Stimulated activated naive CD8-positive, alpha-beta T cell treated with anti-CD3 and anti-CD28 coated beads, Interleukin-15, Interleukin-2, amounts not matched to agents 100 ng/mL and 50 ng/mL, for 24 hours (primary cell): ENCODE results near the gene RBX1.

ENCODE experiments used
- H3K27ac Mint-ChIP-seq: one replicate; pipeline ENCODE4 v1.8.0; 2021; ENCODE audit warnings: mild to moderate bottlenecking, mixed read lengths
- H3K27me3 Mint-ChIP-seq: one replicate; pipeline ENCODE4 v1.8.0; 2021; ENCODE audit warnings: mixed read lengths
- H3K36me3 Mint-ChIP-seq: one replicate; pipeline ENCODE4 v1.8.0; 2021; ENCODE audit warnings: low read depth, mixed read lengths
- H3K4me1 Mint-ChIP-seq: one replicate; pipeline ENCODE4 v1.8.0; 2021; ENCODE audit warnings: low read depth, mixed read lengths
- H3K4me3 Mint-ChIP-seq: one replicate; pipeline ENCODE4 v1.8.0; 2021; ENCODE audit warnings: mild to moderate bottlenecking, mixed read lengths
- H3K9me3 Mint-ChIP-seq: one replicate; pipeline ENCODE4 v1.8.0; 2021; ENCODE audit warnings: mixed read lengths

The RBX1 gene

DNA sequence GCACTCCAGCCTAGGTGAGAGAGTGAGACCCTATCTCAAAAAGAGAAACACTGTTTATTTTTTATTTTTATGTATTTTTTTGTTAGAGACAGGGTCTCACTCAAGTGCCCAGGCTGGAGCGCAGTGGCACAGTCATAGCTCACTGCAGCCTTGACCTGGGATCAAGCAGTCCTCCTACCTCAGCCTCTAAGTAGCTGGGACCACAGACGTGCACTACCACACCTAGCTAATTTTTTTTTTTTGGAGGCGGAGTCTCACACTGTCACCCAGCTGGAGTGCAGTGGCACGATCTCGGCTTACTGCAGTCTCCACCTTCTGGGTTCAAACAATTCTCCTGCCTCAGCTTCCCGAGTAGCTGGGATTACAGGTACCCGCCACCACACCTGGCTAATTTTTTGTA, 6.4 kb downstream of the RBX1 start:
- H3K4me1 Mint-ChIP-seq, result peaks cover 25% of the 10 kb centered on the region
- H3K27me3 Mint-ChIP-seq, result no peaks in the 10 kb centered on the region
- no peak overlapping the region for H3K4me3 Mint-ChIP-seq
- no peak overlapping the region for H3K27ac Mint-ChIP-seq
- peaks cover 45% of the 10 kb centered on the region for H3K36me3 Mint-ChIP-seq
- H3K9me3 Mint-ChIP-seq, result no peaks in the 10 kb centered on the region

DNA sequence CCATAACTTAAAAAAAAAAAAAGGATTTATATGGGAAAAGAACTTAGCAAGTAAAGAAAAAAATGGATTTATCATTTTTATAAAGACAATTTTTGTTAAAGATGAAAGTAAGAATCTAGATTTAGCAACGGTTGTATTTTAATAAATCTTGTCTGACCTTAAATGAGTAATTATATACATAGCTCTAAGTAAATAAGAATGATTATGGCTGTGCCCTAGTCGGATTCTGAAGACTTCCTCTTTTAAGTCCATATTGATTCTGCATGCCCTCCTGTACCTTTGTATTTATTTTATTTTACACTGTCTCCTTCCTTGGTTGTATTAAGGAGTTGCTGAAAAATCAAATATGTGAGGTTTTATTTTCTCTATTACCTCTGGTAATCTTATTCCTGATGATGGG, 7.1 kb downstream of the RBX1 start:
- Mint-ChIP-seq H3K27me3 (no peaks in the 10 kb centered on the region), H3K9me3 (no peaks in the 10 kb centered on the region), H3K4me3 (no peak overlapping the region), H3K27ac (no peak overlapping the region), H3K4me1 (peaks cover 18% of the 10 kb centered on the region), H3K36me3 (peaks cover 44% of the 10 kb centered on the region)

DNA sequence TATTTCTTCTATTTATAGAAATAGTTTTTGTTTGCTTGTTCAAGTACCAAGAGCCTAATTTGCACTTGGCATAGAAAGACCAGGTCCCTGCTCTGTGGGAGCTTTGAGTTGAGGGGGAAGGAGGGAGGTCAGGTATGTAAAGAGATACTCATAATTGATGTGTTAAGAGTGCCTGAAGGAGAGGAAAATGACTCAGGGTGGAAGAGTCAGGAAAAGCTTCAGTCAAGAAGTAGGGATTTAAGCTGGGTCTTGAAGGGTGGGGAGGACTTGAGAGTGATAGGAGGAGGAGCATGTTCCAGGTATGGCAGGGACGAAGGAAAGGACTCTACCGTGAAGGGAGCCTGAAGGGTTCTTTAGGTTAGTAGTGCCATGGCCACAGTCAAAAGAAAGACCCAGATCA, 9.0 kb downstream of the RBX1 start:
- H3K27me3 Mint-ChIP-seq, result no peaks in the 10 kb centered on the region
- H3K4me3 Mint-ChIP-seq, result no peak overlapping the region
- no peaks in the 10 kb centered on the region for H3K9me3 Mint-ChIP-seq

DNA sequence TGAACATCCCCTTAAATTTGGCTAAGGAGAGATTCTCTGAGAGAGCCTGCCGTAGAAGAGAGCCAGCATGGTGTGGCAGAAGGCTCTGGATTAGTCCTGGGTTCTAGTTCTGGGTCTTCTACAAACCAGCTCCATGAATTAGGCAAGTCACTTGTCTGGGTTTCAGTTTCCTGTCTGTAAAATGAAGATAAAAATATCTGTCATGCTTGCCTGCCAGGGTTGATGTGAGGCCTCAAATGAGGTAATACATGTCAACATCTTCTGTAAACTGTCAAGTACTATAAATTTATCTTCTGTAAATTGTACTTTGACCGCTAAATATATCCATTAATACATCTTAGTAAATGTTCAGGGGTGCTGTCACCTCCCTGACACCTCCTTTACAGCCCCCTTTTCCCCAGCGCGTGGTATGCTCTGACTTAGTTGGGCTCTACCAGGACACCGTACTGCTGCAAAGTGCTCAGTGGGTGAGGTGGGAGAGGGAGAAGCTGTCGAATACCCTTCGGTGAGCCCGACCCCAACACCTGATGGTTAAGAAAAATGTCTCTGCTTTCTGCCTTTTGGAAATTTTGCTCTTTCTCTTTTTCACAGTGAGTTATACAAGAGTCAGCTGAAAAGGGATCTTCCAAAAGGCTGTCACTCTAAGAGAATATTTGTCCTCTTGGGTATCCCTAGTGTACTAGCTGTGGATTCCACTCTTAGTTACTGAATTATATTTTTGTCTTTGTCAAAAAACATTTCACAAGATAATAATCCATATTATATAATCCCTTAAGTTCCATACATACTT, 15.0 kb downstream of the RBX1 start:
- peaks cover 12% of the 10 kb centered on the region for H3K4me1 Mint-ChIP-seq
- H3K9me3 Mint-ChIP-seq, result no peaks in the 10 kb centered on the region
- H3K36me3 Mint-ChIP-seq, result peaks cover 53% of the 10 kb centered on the region
- no peaks in the 10 kb centered on the region for H3K27me3 Mint-ChIP-seq
- peak overlapping the region; percentile 26 for H3K27ac Mint-ChIP-seq
- H3K4me3 Mint-ChIP-seq, result no peak overlapping the region

More for the DNA sequence above, 9.0 kb downstream of the RBX1 start:
- no peaks in the 10 kb centered on the region for H3K4me1 Mint-ChIP-seq
- peaks cover 42% of the 10 kb centered on the region for H3K36me3 Mint-ChIP-seq
- H3K27ac Mint-ChIP-seq, result no peak overlapping the region

DNA sequence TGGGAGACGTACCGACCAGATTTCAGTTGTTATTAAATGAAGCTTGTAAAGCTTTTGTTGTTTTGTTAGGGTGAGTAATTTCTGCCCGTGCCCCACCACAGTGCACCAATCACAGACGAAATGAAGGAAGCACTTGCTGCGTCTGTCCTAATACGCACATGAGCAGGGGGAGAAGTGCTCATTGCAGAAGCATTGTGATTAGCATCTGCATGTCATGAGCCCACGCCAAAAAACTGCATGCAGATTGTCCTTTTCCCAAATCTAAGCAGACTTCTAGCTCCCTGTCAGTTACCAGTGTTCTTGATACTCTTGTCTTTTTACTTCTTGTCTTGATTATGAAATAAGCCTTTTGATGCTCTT, 15.5 kb downstream of the RBX1 start:
- Mint-ChIP-seq H3K4me3 (no peak overlapping the region), H3K4me1 (peaks cover 12% of the 10 kb centered on the region), H3K27me3 (no peaks in the 10 kb centered on the region), H3K9me3 (no peaks in the 10 kb centered on the region), H3K27ac (no peak overlapping the region), H3K36me3 (peaks cover 53% of the 10 kb centered on the region)

DNA sequence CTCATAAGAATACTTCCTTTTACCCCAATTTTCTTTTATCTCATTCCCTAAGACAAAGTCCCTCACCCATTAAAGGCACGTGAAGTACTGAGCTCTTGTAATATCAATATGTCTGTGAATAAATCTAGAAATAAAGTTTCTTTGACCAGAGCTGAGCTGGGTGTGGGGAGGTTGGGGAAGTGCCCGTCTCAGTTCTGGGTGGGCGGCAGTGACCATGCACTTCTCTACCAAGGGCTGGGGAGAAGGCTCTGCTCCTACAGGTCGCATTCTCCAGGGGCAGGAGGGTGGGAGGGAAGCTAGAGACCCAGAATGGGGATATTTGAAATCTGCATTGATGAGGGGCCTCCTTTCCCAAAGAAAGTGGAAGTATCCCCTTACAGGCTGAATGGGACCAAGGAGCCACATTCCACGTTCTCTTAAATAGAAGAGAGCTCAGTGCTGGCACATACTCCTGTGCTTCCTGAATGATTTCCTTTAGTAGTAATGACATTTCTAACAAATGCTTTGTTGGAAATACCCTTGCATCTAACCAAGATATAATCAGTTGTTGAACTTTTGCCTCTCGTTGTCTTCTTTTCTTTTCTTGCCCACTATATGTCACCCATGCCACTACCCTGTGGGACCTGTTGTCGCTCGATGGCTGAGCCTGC, 16.1 kb downstream of the RBX1 start:
- Mint-ChIP-seq H3K4me3 (no peak overlapping the region), H3K27me3 (no peaks in the 10 kb centered on the region), H3K36me3 (peaks cover 58% of the 10 kb centered on the region), H3K9me3 (no peaks in the 10 kb centered on the region), H3K4me1 (peaks cover 12% of the 10 kb centered on the region), H3K27ac (no peak overlapping the region)

DNA sequence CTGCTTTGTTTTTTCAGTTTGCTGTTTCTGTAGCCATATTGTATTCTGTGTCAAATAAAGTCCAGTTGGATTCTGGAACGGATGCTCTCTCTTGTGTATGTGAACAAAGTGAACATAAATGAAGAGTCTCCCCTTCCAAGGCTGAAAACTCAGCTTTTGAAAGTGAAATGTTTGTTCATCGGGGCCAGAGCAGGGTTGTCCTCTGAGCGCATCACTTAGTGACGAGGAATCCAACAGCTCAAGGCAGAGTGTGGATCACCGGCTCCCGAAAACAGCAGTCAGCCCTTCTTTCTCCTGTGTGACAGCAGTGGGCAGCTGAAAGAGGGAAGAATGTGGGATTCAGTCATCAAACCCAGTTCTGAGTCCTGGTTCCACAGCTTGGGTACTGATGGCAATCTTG, 21.4 kb downstream of the RBX1 start:
- Mint-ChIP-seq H3K27me3 (no peaks in the 10 kb centered on the region), H3K36me3 (peaks cover 17% of the 10 kb centered on the region), H3K9me3 (no peaks in the 10 kb centered on the region), H3K27ac (no peak overlapping the region), H3K4me1 (peaks cover 4% of the 10 kb centered on the region), H3K4me3 (no peak overlapping the region)

DNA sequence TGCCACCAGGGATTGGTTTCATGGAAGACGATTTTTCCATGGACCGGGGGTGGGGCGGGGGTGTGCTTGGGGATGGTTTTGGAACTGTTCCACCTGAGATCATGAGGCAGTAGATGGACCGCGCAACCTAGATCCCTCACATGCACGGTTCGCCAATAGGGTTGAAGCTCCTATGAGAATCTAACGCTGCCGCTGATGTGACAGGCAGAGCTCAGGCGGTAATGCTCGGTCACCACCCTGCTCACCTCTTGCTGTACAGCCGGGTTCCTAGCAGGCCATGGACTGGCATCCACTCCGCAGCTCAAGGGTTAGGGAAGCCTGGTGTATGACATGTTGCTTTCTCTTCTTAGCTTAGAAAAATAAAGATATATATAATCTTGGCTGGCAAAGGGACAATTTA, 22.0 kb downstream of the RBX1 start:
- H3K4me1 Mint-ChIP-seq, result peaks cover 4% of the 10 kb centered on the region
- H3K27ac Mint-ChIP-seq, result no peak overlapping the region
- no peaks in the 10 kb centered on the region for H3K27me3 Mint-ChIP-seq
- no peaks in the 10 kb centered on the region for H3K9me3 Mint-ChIP-seq
- H3K36me3 Mint-ChIP-seq, result peaks cover 14% of the 10 kb centered on the region
- no peak overlapping the region for H3K4me3 Mint-ChIP-seq

DNA sequence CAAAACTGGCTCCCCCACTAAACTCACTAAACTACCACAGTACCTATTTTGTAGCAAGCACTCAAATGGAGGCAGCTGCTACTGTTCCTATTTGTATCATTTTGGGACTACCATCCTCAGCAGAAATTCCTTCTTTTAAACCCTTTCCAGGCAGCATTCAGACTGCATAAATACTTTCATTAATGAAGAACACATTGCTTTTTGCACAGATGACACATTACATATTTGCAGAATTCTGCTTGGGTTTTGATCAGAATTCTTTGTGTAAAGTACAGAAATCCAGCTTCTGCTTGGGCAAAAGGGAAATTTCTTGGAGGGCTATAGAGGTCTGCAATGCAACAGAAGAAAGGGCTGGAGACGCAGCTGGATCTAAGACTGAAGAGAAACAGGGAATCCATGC, 24.2 kb downstream of the RBX1 start:
- peaks cover 11% of the 10 kb centered on the region for H3K36me3 Mint-ChIP-seq
- no peaks in the 10 kb centered on the region for H3K27me3 Mint-ChIP-seq
- H3K4me3 Mint-ChIP-seq, result no peak overlapping the region

DNA sequence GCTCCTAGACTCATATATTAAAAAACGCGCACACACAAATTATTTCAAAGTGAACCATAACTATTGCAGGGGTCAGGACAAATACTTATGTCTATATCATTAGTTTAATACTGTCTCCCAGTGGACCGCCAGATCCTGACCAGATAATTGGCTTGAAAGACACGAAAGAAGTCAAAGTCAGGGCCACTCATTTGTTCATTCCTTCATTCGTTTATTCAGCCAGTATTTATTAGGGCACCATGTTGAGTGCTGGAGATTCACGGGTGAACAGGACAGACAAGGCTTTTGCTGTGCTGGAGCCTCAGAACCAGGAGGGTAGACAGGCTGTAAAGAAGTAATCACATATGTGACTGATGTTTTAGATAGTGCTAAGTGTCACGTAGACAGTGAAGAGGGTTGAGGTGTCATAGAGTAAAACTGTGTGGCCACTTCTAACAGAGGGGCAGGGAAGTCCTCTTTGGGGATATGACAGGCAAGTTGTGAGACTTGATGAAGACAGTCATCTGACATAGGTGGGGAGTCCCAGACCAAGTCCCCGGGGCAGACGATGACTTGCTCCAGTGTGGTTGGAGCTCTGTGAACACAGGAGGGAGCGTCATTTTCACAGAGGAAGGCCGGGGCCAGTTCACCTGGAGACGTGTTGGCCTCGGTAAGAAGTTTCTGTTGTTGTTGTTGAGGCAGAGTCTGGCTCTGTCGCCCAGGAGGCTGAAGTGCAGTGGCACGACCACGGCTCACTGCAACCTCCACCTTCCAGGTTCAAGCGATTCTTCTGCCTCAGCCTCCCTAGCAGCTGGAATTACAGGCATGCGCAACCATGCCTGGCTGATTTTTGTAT, 25.9 kb downstream of the RBX1 start:
- Mint-ChIP-seq H3K36me3 (peaks cover 4% of the 10 kb centered on the region), H3K9me3 (no peaks in the 10 kb centered on the region), H3K4me1 (no peaks in the 10 kb centered on the region), H3K27ac (no peak overlapping the region), H3K27me3 (no peaks in the 10 kb centered on the region), H3K4me3 (no peak overlapping the region)

More for the DNA sequence above, 24.2 kb downstream of the RBX1 start:
- peaks cover 3% of the 10 kb centered on the region for H3K4me1 Mint-ChIP-seq
- H3K9me3 Mint-ChIP-seq, result no peaks in the 10 kb centered on the region
- no peak overlapping the region for H3K27ac Mint-ChIP-seq

DNA sequence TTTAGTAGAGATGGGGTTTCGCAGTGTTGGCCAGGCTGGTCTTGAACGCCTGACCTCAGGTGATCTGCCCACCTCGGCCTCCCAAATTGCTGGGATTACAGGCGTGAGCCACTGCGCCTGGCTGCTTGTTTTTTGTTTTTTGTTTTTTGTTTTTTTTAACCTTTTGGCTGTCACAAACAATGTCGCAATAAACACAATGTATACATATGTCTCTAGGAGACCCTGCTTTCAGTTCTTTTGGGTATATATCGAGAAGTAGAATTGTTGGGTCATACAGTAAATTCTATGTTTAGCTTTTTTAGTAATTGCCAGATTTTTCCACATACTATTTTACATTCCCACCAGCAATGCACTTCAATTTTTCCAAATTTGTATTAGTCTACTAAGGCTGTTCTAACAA, 28.0 kb downstream of the RBX1 start:
- no peak overlapping the region for H3K4me3 Mint-ChIP-seq
- no peaks in the 10 kb centered on the region for H3K9me3 Mint-ChIP-seq
- no peaks in the 10 kb centered on the region for H3K4me1 Mint-ChIP-seq
- no peak overlapping the region for H3K27ac Mint-ChIP-seq
- no peaks in the 10 kb centered on the region for H3K36me3 Mint-ChIP-seq
- H3K27me3 Mint-ChIP-seq, result no peaks in the 10 kb centered on the region

DNA sequence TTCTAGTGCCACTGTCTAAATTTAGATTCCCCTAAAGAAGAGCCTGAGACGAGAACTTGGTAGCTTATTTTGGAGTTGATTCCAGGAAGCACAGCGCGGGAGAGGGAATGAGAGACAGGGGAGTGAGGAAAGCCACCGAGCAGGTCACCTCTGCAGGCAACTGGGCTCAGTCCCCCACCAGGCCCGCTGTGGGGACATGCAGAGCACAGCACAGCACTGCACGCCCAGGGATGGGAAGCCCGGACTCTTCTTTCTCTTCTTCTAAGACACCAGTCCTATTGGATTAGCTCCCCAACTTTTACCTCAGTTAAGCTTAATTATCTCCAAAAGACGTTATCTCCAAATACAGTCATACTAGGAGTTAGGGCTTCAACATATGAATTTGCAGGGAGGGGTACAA, 28.7 kb downstream of the RBX1 start:
- Mint-ChIP-seq H3K4me3 (no peak overlapping the region), H3K36me3 (no peaks in the 10 kb centered on the region), H3K27ac (no peak overlapping the region), H3K9me3 (no peaks in the 10 kb centered on the region), H3K4me1 (no peaks in the 10 kb centered on the region), H3K27me3 (no peaks in the 10 kb centered on the region)

DNA sequence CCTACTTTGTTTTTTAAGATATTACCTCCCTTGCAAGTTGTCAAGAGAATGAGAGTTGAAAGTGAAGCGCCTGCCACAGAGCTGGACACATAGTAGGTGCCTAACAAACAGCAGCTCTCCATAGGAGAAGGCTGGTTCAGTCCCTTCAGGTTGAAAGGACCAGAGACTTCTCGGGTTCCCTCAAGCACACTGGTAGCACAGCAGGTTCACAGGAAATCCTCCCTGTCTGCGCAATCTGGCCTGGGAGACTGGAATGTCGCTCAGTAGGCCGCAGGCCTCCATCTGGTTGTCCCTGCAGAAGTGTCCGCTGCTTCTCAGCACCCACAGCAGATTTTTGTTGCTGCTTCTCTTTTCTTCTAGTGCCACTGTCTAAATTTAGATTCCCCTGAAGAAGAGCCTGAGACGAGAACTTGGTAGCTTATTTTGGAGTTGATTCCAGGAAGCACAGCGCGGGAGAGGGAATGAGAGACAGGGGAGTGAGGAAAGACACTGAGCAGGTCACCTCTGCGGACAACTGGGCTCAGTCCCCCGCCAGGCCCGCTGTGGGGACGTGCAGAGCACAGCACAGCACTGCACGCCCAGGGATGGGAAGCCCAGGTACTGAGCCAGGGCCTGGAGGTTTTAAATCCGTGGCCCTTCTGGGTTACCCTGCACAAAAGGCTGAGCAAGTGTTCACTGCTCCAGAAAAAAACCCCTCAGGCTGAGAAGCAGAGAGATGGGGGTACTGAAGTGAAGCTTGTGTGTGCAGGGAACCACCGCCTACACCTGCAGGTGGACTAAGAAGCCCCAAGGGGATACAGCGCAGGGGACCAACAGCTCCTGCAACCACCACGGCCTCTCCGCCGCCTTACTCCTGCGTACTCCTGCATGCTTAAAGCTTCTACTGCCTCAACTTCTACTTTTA, 31.6 kb downstream of the RBX1 start:
- Mint-ChIP-seq H3K27me3 (no peaks in the 10 kb centered on the region), H3K4me1 (no peaks in the 10 kb centered on the region), H3K27ac (no peak overlapping the region), H3K36me3 (no peaks in the 10 kb centered on the region), H3K9me3 (no peaks in the 10 kb centered on the region), H3K4me3 (no peak overlapping the region)

DNA sequence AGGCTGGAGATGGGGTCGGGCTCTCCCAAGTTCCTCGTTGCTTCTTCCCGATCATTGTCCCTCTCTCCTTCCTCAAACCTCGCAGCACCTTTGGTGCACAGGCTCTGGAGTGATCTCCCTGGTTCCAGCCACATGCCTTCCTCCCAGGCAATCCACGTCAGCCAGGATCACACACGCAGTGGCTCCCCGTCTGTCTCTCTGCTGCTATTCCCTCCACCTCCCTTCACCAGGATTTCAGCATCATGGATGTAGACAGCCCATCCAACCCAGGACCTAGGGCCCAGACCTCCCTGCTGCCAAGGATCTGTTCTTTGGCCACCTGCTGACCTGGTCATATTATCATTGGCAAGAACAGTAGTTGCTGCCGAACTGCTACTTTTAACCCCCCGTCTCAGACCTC, 40.1 kb downstream of the RBX1 start:
- Mint-ChIP-seq H3K36me3 (no peaks in the 10 kb centered on the region), H3K27me3 (peaks cover 6% of the 10 kb centered on the region), H3K9me3 (no peaks in the 10 kb centered on the region), H3K4me3 (no peak overlapping the region), H3K4me1 (no peaks in the 10 kb centered on the region), H3K27ac (no peak overlapping the region)
